CD4-positive, alpha-beta T cell (primary cell): Measurements from ENCODE around the gene DDX28. TPM values are rescaled to one million over a fixed set of nuclear protein-coding genes. Genes with fewer than 3 reads are reported as not detected.

ENCODE experiments used
- ATAC-seq: fragments of 200-7000 bp; cut with Tn5 transposase; one replicate; pipeline ENCODE4 v1.10.0; 2022; ENCODE audit warnings: mild to moderate bottlenecking; ENCODE audit not compliant: poor library complexity
- CTCF ChIA-PET: fragments of 350-600 bp; sonication (Branson Sonifier 250); formaldehyde crosslinking; loops from one replicate; lab custom pipeline; 2021; ENCODE audit warnings: antibody characterized with exemption, inconsistent platforms; lab: Charles Lee
- POLR2A ChIA-PET: fragments of 350-600 bp; sonication (Branson Sonifier 250); formaldehyde crosslinking; loops from one replicate; lab custom pipeline; 2021; ENCODE audit warnings: antibody characterized with exemption, inconsistent platforms; lab: Charles Lee
- DNase-seq, 14 experiments: peaks; one replicate each; pipeline ENCODE4 v3.0.0-alpha.2; 2013 to 2020; ENCODE audit warnings: mixed read lengths in 2 of 14
- H3K27ac ChIP-seq, 2 donors: one replicate each; pipeline versions ENCODE4 v1.5.1 to v1.7.0; 2013; ENCODE audit warnings: low read length in 2 of 2, low read depth in 1 of 2, mild to moderate bottlenecking in 1 of 2
- H3K27me3 ChIP-seq, 2 experiments: 1 replicate in 1 of 2; 2 replicates in 1 of 2; pipeline versions ENCODE4 v1.6.1 to v1.7.0; 2013; ENCODE audit warnings: low read length in 2 of 2, control low read depth in 1 of 2, mild to moderate bottlenecking in 1 of 2, moderate library complexity in 1 of 2; ENCODE audit not compliant: insufficient read depth in 2 of 2, control insufficient read depth in 1 of 2
- H3K36me3 ChIP-seq: one replicate; pipeline ENCODE4 v1.6.1; 2013; ENCODE audit warnings: low read length, control low read depth; ENCODE audit not compliant: insufficient read depth
- H3K4me1 ChIP-seq: one replicate; pipeline ENCODE4 v1.6.1; 2013; ENCODE audit warnings: low read length, control low read depth; ENCODE audit not compliant: insufficient read depth
- H3K4me3 ChIP-seq: one replicate; pipeline ENCODE4 v1.5.1; 2013; ENCODE audit warnings: mild to moderate bottlenecking, low read length, moderate library complexity
- H3K9me3 ChIP-seq, 2 experiments: 1 replicate in 1 of 2; 2 replicates in 1 of 2; pipeline versions ENCODE4 v1.6.1 to v1.7.0; 2013; ENCODE audit warnings: low read length in 2 of 2, mild to moderate bottlenecking in 2 of 2, control low read depth in 1 of 2, moderate library complexity in 1 of 2; ENCODE audit not compliant: control insufficient read depth in 1 of 2, insufficient read depth in 1 of 2
- H3K27ac Mint-ChIP-seq: one replicate; pipeline ENCODE4 v1.8.0; 2020; ENCODE audit warnings: mixed read lengths
- H3K27me3 Mint-ChIP-seq: one replicate; pipeline ENCODE4 v1.8.0; 2021; ENCODE audit warnings: mixed read lengths
- H3K36me3 Mint-ChIP-seq: one replicate; pipeline ENCODE4 v1.8.0; 2021; ENCODE audit warnings: low read depth, mixed read lengths
- H3K4me1 Mint-ChIP-seq: one replicate; pipeline ENCODE4 v1.8.0; 2021; ENCODE audit warnings: low read depth, mixed read lengths
- H3K4me3 Mint-ChIP-seq: one replicate; pipeline ENCODE4 v1.8.0; 2020; ENCODE audit warnings: mild to moderate bottlenecking, mixed read lengths
- H3K9me3 Mint-ChIP-seq: one replicate; pipeline ENCODE4 v1.8.0; 2020; ENCODE audit warnings: mixed read lengths
- CTCF ChIP-seq: fragments of 200-600 bp; IDR thresholded peaks from one replicate; pipeline ENCODE4 v1.8.0; 2022; ENCODE audit warnings: antibody characterized with exemption, mild to moderate bottlenecking
- intact Hi-C, 2 experiments: fragments of 100-400 bp; cut with DNase I in 1 of 2; cut with micrococcal nuclease in 1 of 2; formaldehyde crosslinking; loops; one replicate each; pipeline versions ENCODE4 v1.15.1 to v1.9.0; 2023 to 2025; cut with DNase I, micrococcal nuclease
- total RNA-seq, 174 experiments: library from RNA in 2 of 174; stranded (reverse) in 2 of 174; gene quantifications; one replicate each; pipeline ENCODE4 v1.2.3 and lab custom pipeline; 2021 to 2026

Gene DDX28
- total RNA-seq, 2 experiments from 2014 or later, result 18.9 to 19.4 TPM

- Histone ChIP-seq H3K36me3 (no peaks in the 10 kb centered on the region), H3K27me3 (no peaks in the 10 kb centered on the region), H3K9me3 (no peaks in the 10 kb centered on the region), H3K4me3 (no peak overlapping the region), H3K4me1 (peaks cover 41% of the 10 kb centered on the region), H3K27ac (no peak overlapping the region)
- H3K9me3 Mint-ChIP-seq, result no peaks in the 10 kb centered on the region
- ATAC-seq (no peak), DNase-seq (no peak)
- ChIA-PET POLR2A (interaction anchor here (0.6 to 1.4 kb wide), 3 partner anchors 10 to 26 kb away, joined by 3 to 5 read pairs (median 4); no protein-coding TSS in a partner anchor), CTCF (no interaction called here)
- intact Hi-C loops, result no loop called here
- H3K36me3 Mint-ChIP-seq, result no peaks in the 10 kb centered on the region
- H3K4me3 Mint-ChIP-seq, result no peak overlapping the region
- peak overlapping the region; percentile 71 for H3K27ac Mint-ChIP-seq
- TF ChIP-seq CTCF, result no peak
- H3K4me1 Mint-ChIP-seq, result peaks cover 41% of the 10 kb centered on the region
- H3K27me3 Mint-ChIP-seq, result no peaks in the 10 kb centered on the region
These were observed 13.8 kb downstream of the DDX28 start for GRCh38 chr16:68009157-68009735.

GRCh38 chr16:68005786-68006286 is 17.2 kb downstream of the DDX28 start:
- H3K36me3 ChIP-seq, result no peaks in the 10 kb centered on the region
- ChIA-PET CTCF (interaction anchor here (0.7 to 1.0 kb wide), 2 partner anchors 64 to 189 kb away, joined by 3 read pairs; no protein-coding TSS in a partner anchor), POLR2A (interaction anchor here (0.5 to 3.5 kb wide), 22 partner anchors 8 to 1176 kb away, joined by 3 to 52 read pairs (median 4); partner anchors contain the start of genes DDX28, DPEP2NB, DUS2 and GFOD2)
- H3K4me1 ChIP-seq, result peaks cover 49% of the 10 kb centered on the region
- H3K9me3 Mint-ChIP-seq, result no peaks in the 10 kb centered on the region
- peak overlapping the region; percentile 62 to 84 for H3K27ac ChIP-seq
- ATAC-seq (peak; percentile 96), DNase-seq (peak; percentile 35 to 82 (median 61))
- H3K27me3 ChIP-seq, result no peaks in the 10 kb centered on the region
- no peak for TF ChIP-seq CTCF
- H3K9me3 ChIP-seq, result no peaks in the 10 kb centered on the region
- peak overlapping the region; percentile 74 for H3K4me3 Mint-ChIP-seq
- peak overlapping the region; percentile 97 for H3K27ac Mint-ChIP-seq
- peaks cover 48% of the 10 kb centered on the region for H3K4me1 Mint-ChIP-seq
- H3K4me3 ChIP-seq, result no peak overlapping the region
- intact Hi-C loops, result no loop called here
- H3K27me3 Mint-ChIP-seq, result no peaks in the 10 kb centered on the region
- no peaks in the 10 kb centered on the region for H3K36me3 Mint-ChIP-seq

GRCh38 chr16:68005211-68005610 is 17.8 kb downstream of the DDX28 start:
- peak overlapping the region; percentile 11 for H3K4me3 Mint-ChIP-seq
- Histone ChIP-seq H3K36me3 (no peaks in the 10 kb centered on the region), H3K27me3 (no peaks in the 10 kb centered on the region), H3K9me3 (no peaks in the 10 kb centered on the region), H3K4me3 (no peak overlapping the region), H3K4me1 (peaks cover 54% of the 10 kb centered on the region), H3K27ac (peak overlapping the region; percentile 62 to 84)
- no peaks in the 10 kb centered on the region for H3K27me3 Mint-ChIP-seq
- H3K4me1 Mint-ChIP-seq, result peaks cover 48% of the 10 kb centered on the region
- no peaks in the 10 kb centered on the region for H3K9me3 Mint-ChIP-seq
- peak overlapping the region; percentile 97 for H3K27ac Mint-ChIP-seq
- no peak for TF ChIP-seq CTCF
- ChIA-PET CTCF (no interaction called here), POLR2A (interaction anchor here (0.5 to 3.5 kb wide), 22 partner anchors 8 to 1175 kb away, joined by 3 to 52 read pairs (median 4); partner anchors contain the start of genes DDX28, DPEP2NB, DUS2 and GFOD2)
- DNase-seq (no peak), ATAC-seq (no peak)
- intact Hi-C loops, result no loop called here
- no peaks in the 10 kb centered on the region for H3K36me3 Mint-ChIP-seq
